ENCODE data around the gene ROS1.

- TF ChIP-seq, protein P1, sequence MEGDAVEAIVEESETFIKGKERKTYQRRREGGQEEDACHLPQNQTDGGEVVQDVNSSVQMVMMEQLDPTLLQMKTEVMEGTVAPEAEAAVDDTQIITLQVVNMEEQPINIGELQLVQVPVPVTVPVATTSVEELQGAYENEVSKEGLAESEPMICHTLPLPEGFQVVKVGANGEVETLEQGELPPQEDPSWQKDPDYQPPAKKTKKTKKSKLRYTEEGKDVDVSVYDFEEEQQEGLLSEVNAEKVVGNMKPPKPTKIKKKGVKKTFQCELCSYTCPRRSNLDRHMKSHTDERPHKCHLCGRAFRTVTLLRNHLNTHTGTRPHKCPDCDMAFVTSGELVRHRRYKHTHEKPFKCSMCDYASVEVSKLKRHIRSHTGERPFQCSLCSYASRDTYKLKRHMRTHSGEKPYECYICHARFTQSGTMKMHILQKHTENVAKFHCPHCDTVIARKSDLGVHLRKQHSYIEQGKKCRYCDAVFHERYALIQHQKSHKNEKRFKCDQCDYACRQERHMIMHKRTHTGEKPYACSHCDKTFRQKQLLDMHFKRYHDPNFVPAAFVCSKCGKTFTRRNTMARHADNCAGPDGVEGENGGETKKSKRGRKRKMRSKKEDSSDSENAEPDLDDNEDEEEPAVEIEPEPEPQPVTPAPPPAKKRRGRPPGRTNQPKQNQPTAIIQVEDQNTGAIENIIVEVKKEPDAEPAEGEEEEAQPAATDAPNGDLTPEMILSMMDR (IDR thresholded peaks at IDR 0.05), result no peak
- TF ChIP-seq POLR2A (IDR thresholded peaks at IDR 0.05; ENCODE audit: low read depth) (no peak), POLR2AphosphoS5 (IDR thresholded peaks at IDR 0.05) (no peak)
Measured at GRCh38 chr6:117418320-117418719, 7.4 kb downstream of the ROS1 start.
